C4-2B (cell line): ENCODE measurements around the gene AFAP1.

Experiments used
- H3K27ac ChIP-seq: fragments of 450-650 bp; 2 replicates; pipeline ENCODE4 v1.5.1; 2017
- CTCF ChIP-seq: fragments of 450-650 bp; conservative IDR thresholded peaks from 2 replicates; pipeline ENCODE4 v1.5.1; 2017; ENCODE audit warnings: mild to moderate bottlenecking
- ZFX ChIP-seq: fragments of 450-650 bp; IDR thresholded peaks from 2 replicates; pipeline ENCODE4 v1.6.1; 2017

The AFAP1 gene

DNA sequence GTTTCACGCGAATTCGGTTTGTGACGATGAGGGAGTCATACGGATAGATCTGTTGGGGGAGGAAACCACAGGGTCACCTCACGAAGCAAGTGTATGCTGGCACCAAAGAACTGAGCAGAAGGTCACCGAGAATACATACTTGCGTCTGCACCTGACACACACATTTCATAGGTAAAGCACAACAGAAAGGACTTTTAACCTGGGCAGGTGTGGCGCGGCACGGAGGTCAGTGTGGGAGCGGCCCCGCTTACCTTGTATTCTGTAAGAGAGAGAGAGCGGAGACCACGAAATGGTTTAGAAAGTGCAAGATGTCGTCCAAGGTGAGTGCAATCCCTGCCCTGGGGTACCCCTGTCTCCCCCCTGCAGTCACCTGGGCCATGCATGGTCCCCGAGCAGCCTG is 43.6 kb upstream of the AFAP1 start:
- TF ChIP-seq ZFX, result no peak
- no peak for TF ChIP-seq CTCF
- no peak overlapping the region for H3K27ac ChIP-seq

DNA sequence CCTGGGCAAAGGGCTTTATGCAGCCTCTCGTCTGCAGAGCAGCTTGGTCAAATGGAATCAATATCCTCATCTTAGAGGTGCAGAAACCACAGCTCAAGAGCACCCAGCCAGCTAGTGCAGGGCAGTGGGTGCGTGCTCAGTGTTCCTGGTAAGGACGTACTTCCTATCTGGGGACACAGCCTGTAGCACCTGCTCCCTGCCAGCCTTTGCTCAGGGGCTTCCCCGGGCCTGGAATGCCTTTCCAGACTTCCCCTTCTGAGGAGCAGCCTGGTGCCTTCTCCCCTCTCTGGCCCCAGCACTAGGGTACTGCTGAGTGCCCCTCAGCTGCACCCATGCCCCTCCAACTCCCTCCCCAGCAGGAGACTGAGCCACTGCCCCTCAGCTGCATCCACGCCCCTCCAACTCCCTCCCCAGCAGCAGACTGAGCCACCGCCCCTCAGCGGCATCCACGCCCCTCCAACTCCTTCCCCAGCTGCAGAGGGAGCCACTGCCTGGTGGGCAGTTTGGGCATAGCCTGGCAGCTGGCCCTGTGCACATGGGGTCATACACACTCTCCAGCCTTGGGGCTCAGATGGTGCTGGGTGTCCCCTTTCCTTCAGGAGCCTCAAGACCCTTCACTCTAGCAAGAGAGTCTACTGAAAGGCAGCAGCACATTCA is 42.2 kb upstream of the AFAP1 start:
- H3K27ac ChIP-seq, result no peak overlapping the region
- TF ChIP-seq ZFX, result no peak
- no peak for TF ChIP-seq CTCF

DNA sequence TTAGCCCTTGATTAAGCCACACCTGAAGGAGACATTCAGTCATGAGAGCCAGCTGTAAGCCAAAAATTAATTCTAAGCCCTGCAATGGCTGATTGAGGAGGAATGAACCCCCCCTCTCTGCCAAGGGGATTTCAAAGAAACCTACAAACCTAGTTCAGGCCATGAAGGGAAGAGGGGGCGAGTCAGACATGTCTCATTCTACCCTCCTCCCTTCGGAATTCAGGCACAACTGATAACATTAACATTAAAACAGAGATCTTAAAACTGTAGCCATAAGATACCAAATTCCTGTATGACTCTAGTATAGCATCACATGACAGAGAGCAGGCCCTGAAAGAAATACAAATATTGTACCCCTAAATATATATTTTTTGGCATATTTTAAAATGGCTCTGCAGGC is 40.4 kb upstream of the AFAP1 start:
- TF ChIP-seq ZFX, result no peak
- H3K27ac ChIP-seq, result no peak overlapping the region

GRCh38 chr4:7979652-7979968 is 39.9 kb upstream of the AFAP1 start:
- TF ChIP-seq CTCF (no peak), ZFX (no peak)
- H3K27ac ChIP-seq, result no peak overlapping the region

- no peak for TF ChIP-seq CTCF
- TF ChIP-seq ZFX, result no peak
- no peak overlapping the region for H3K27ac ChIP-seq
These were observed 39.4 kb upstream of the AFAP1 start for GRCh38 chr4:7978907-7979651.

DNA sequence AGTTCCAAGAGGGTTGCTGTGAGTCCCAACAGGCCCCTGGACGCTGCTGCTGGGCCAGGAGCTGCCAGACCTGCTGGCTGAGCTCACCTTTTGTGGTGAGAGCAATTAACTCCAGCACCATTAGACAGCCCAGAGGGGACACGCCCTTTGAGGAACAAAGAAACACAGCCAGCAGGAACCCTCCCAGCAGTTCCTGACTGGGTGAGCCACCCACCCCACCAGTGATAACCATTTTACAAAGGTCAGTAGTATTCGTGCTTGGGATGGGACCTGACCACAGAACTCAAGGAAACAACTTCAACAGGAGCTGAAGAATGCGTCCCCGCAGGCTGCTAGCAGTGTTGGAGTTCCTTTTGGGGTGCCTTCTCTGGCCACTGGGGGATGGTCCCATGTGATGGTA is 38.8 kb upstream of the AFAP1 start:
- TF ChIP-seq ZFX, result no peak
- TF ChIP-seq CTCF, result no peak
- H3K27ac ChIP-seq, result no peak overlapping the region

GRCh38 chr4:7976634-7977033 is 37.0 kb upstream of the AFAP1 start:
- TF ChIP-seq ZFX, result no peak
- TF ChIP-seq CTCF, result no peak
- H3K27ac ChIP-seq, result no peak overlapping the region

DNA sequence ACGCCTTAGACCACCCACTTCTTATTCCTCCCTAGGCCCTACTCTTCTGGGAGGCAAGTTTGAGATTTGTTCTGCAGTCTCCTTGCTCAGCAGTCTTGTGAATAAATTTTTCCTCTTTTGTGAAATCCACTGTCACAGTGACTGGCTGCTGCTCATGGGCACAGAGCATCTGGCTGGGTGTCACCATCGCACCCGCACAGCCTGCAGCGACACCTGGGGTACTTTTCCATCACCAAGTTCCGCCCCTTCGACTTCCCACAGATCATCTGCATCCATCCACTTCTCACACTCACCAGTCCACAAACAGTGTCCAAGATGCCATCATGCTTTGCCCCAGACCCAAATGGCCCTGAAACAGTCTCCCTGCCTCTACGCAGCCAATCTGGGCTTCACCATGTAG is 36.4 kb upstream of the AFAP1 start:
- TF ChIP-seq ZFX (no peak), CTCF (no peak)
- H3K27ac ChIP-seq, result no peak overlapping the region
